HepG2 (cell line): ENCODE results near the gene PRICKLE2. TPM values are rescaled to one million over a fixed set of nuclear protein-coding genes. Genes with fewer than 3 reads are reported as not detected.

ENCODE experiments used
- ATAC-seq: fragments of 200-7000 bp; cut with Tn5 transposase; 3 replicates; pipeline ENCODE4 v1.9.1; 2020; ENCODE audit warnings: mild to moderate bottlenecking, moderate library complexity
- BruUV-seq: library from RNA; stranded (reverse); fragments of 400-500 nt; replicated peaks from 2 replicates; lab custom pipeline; 2021; lab: Mats Ljungman, UMichigan
- CTCF ChIA-PET: fragments of 300-600 bp; formaldehyde crosslinking; extraction: SDS; loops from one replicate; lab custom pipeline; 2021; ENCODE audit warnings: low total read pairs, inconsistent platforms, low intra/inter-chr PET ratio; lab: Yijun Ruan, JAX
- POLR2A ChIA-PET: fragments of 350-600 bp; sonication (Branson Sonifier 250); formaldehyde crosslinking; loops from one replicate; lab custom pipeline; 2020; ENCODE audit warnings: antibody characterized with exemption, inconsistent platforms; lab: Yijun Ruan, JAX
- DNase-seq: peaks from one replicate; pipeline ENCODE4 v3.0.0-alpha.2; 2015; ENCODE audit warnings: low spot score
- FAIRE-seq: peaks from 3 replicates; lab custom pipeline; 2011; peaks lifted over from hg19 to GRCh38; lab: Jason Lieb, UNC
- H2AFZ ChIP-seq: one replicate; pipeline ENCODE4 v1.6.1; 2011; ENCODE audit warnings: low read length, inconsistent platforms
- H3K27ac ChIP-seq: fragments of 300-600 bp; 3 replicates; pipeline ENCODE4 v1.8.0; 2011; ENCODE audit warnings: mixed run types, mild to moderate bottlenecking, mixed read lengths, low read length, inconsistent platforms; ENCODE audit not compliant: insufficient read depth; ENCODE audit errors: extremely low read length
- H3K27me3 ChIP-seq, 2 experiments: fragments of 200-600 bp in 1 of 2; 2 replicates in 1 of 2; 3 replicates in 1 of 2; pipeline versions ENCODE4 v1.6.0 to v1.8.0; 2011; ENCODE audit warnings: low read length in 2 of 2, mild to moderate bottlenecking in 2 of 2, moderate library complexity in 2 of 2, inconsistent platforms in 1 of 2; ENCODE audit not compliant: insufficient read depth in 2 of 2, control insufficient read depth in 1 of 2
- H3K36me3 ChIP-seq, 2 experiments: fragments of 200-600 bp in 1 of 2; replicated peaks in 1 of 2; 2 replicates in 1 of 2; 3 replicates in 1 of 2; pipeline versions ENCODE4 v1.5.1 to v1.8.0; 2011; ENCODE audit warnings: low read length in 2 of 2, inconsistent platforms in 1 of 2; ENCODE audit not compliant: insufficient read depth in 2 of 2, control insufficient read depth in 1 of 2
- H3K4me1 ChIP-seq: 2 replicates; pipeline ENCODE4 v1.5.1; 2012; ENCODE audit warnings: low read length, inconsistent platforms; ENCODE audit not compliant: insufficient read depth
- H3K4me2 ChIP-seq: 2 replicates; pipeline ENCODE4 v1.6.0; 2011; ENCODE audit warnings: low read depth, low read length, inconsistent platforms
- H3K4me3 ChIP-seq, 3 experiments: fragments of 200-600 bp in 1 of 3; sonication (generic), shearing (Covaris generic) in 1 of 3; replicated peaks in 1 of 3; 2 replicates each; pipeline ENCODE4 v1.5.1; 2011 to 2016; ENCODE audit warnings: low read length in 3 of 3, inconsistent platforms in 2 of 3, low read depth in 2 of 3, mild to moderate bottlenecking in 2 of 3, control low read depth in 1 of 3, mixed read lengths in 1 of 3; ENCODE audit not compliant: insufficient read depth in 1 of 3
- H3K79me2 ChIP-seq: one replicate; pipeline ENCODE4 v1.6.1; 2011; ENCODE audit warnings: low read length, inconsistent platforms; ENCODE audit not compliant: insufficient read depth
- H3K9ac ChIP-seq: 2 replicates; pipeline ENCODE4 v1.6.0; 2011; ENCODE audit warnings: mild to moderate bottlenecking, low read depth, low read length, inconsistent platforms; ENCODE audit not compliant: insufficient read depth
- H3K9me3 ChIP-seq: 2 replicates; pipeline ENCODE4 v1.5.1; 2012; ENCODE audit warnings: mild to moderate bottlenecking, low read length
- H4K20me1 ChIP-seq: 2 replicates; pipeline ENCODE4 v1.6.0; 2011; ENCODE audit warnings: inconsistent platforms, mild to moderate bottlenecking, low read length, moderate library complexity; ENCODE audit not compliant: insufficient read depth
- CREB3 ChIP-seq: sonication (generic); formaldehyde crosslinking; IDR thresholded peaks from 2 replicates; pipeline ENCODE4 v1.5.0; 2020; ENCODE audit warnings: missing genetic modification reagents
- HNF4A ChIP-seq: sonication (generic); formaldehyde crosslinking; IDR thresholded peaks from 2 replicates; pipeline ENCODE4 v1.4.0; 2020; ENCODE audit warnings: missing genetic modification reagents
- NFE2L1 ChIP-seq: sonication (generic); formaldehyde crosslinking; IDR thresholded peaks from 2 replicates; pipeline ENCODE4 v1.4.0; 2020; ENCODE audit warnings: missing genetic modification reagents, mild to moderate bottlenecking, borderline replicate concordance
- RELA ChIP-seq: sonication (generic); formaldehyde crosslinking; IDR thresholded peaks from 2 replicates; pipeline ENCODE4 v1.4.0; 2020; ENCODE audit warnings: missing genetic modification reagents
- SETDB1 ChIP-seq: sonication (generic); formaldehyde crosslinking; IDR thresholded peaks from 2 replicates; pipeline ENCODE4 v1.5.1; 2020; ENCODE audit warnings: missing genetic modification reagents, mild to moderate bottlenecking, borderline replicate concordance
- SP1 ChIP-seq, 2 experiments: fragments of 450-650 bp in 1 of 2; sonication (generic) in 1 of 2; formaldehyde crosslinking in 1 of 2; IDR thresholded peaks; 2 replicates each; pipeline versions ENCODE4 v1.4.0 to v1.6.1; 2016 to 2020; ENCODE audit warnings: missing genetic modification reagents in 1 of 2
- ZNF205 ChIP-seq: IDR thresholded peaks from 2 replicates; pipeline ENCODE4 v1.6.1; 2018; ENCODE audit warnings: missing biosample characterization, missing genetic modification reagents
- WGBS: methylation state at CpG from one replicate; pipeline ENCODE4 v1.1.6; 2017; ENCODE audit warnings: low lambda C conversion rate; 5-methylcytosine and 5-hydroxymethylcytosine counted together
- in situ Hi-C: cut with HindIII; loops from 2 replicates; pipeline ENCODE4 v1.10.0; 2017; ENCODE audit warnings: low pct_unique_long_range_greater_than_20kb; ENCODE audit not compliant: extremely low pct_ligation_motif_present
- intact Hi-C: fragments of 100-400 bp; cut with micrococcal nuclease; formaldehyde crosslinking; loops from one replicate; pipeline ENCODE4 v1.10.0; 2022; ENCODE audit not compliant: unreplicated experiment
- polyA plus RNA-seq, 8 experiments: library from polyadenylated mRNA; depleted of rRNA in 3 of 8; stranded (reverse) in 7 of 8; unstranded in 1 of 8; fragments of >200 nt; fragmentation: Illumina TruSeq in 4 of 8; extraction: Trizol in 4 of 8; gene quantifications; 2 replicates each; pipeline versions ENCODE4 v1.2.1 to v1.2.3, GENCODE V29; 2011 to 2016; ENCODE audit warnings: low read depth in 4 of 8, missing spikeins in 1 of 8, mixed read lengths in 1 of 8; ENCODE audit not compliant: insufficient read depth in 1 of 8
- total RNA-seq, 5 experiments: library from RNA; depleted of rRNA; stranded (reverse); fragments of >200 nt; fragmentation: Illumina TruSeq; extraction: Trizol; gene quantifications; 2 replicates each; pipeline ENCODE4 v1.2.3, GENCODE V29; 2016; ENCODE audit warnings: low read depth in 1 of 5
- TF ChIP-seq, protein P1 (sequence below): sonication (generic); formaldehyde crosslinking; IDR thresholded peaks from 2 replicates; pipeline ENCODE4 v1.5.0; 2020; ENCODE audit warnings: mild to moderate bottlenecking, missing genetic modification reagents

Gene PRICKLE2
- total and polyA plus RNA-seq, 2 of the 13 experiments (the other 11 are each of a cell fraction or from before 2014, with no cell fraction given) = 0.01 to 0.07 TPM

GRCh38 chr3:64083575-64083974, 141.7 kb downstream of the PRICKLE2 start:
- TF ChIP-seq NFE2L1 = no peak
- TF ChIP-seq SETDB1 (CRISPR knock-in tag) = no peak
- no peak for TF ChIP-seq RELA (CRISPR knock-in tag)
- TF ChIP-seq ZNF205 (CRISPR knock-in tag) = no peak
- no peak for TF ChIP-seq SP1 (IDR thresholded peaks at IDR 0.05)
- TF ChIP-seq SP1 (CRISPR knock-in tag; IDR thresholded peaks at IDR 0.05) = no peak
- no peak for TF ChIP-seq CREB3
- TF ChIP-seq HNF4A (CRISPR knock-in tag) = no peak
- TF ChIP-seq, protein P1, sequence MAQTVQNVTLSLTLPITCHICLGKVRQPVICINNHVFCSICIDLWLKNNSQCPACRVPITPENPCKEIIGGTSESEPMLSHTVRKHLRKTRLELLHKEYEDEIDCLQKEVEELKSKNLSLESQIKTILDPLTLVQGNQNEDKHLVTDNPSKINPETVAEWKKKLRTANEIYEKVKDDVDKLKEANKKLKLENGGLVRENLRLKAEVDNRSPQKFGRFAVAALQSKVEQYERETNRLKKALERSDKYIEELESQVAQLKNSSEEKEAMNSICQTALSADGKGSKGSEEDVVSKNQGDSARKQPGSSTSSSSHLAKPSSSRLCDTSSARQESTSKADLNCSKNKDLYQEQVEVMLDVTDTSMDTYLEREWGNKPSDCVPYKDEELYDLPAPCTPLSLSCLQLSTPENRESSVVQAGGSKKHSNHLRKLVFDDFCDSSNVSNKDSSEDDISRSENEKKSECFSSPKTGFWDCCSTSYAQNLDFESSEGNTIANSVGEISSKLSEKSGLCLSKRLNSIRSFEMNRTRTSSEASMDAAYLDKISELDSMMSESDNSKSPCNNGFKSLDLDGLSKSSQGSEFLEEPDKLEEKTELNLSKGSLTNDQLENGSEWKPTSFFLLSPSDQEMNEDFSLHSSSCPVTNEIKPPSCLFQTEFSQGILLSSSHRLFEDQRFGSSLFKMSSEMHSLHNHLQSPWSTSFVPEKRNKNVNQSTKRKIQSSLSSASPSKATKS (CRISPR knock-in tag) = no peak
- no peaks in the 10 kb centered on the region for H3K36me3 ChIP-seq
- H3K4me2 ChIP-seq = no peak overlapping the region
- CTCF ChIA-PET = no interaction called here
- H3K9me3 ChIP-seq = no peaks in the 10 kb centered on the region
- ATAC-seq (no peak), DNase-seq (no peak), FAIRE-seq (no peak)
- H3K9ac ChIP-seq = no peak overlapping the region
- no peak overlapping the region for H3K27ac ChIP-seq
- POLR2A ChIA-PET = no interaction called here
- WGBS = 39% methylated on average over 3 of the region's 3 CpGs
- in situ Hi-C loops (no loop called here), intact Hi-C loops (no loop called here)
- H3K4me1 ChIP-seq = peaks cover 9% of the 10 kb centered on the region
- no peaks in the 10 kb centered on the region for H4K20me1 ChIP-seq
- H3K79me2 ChIP-seq = no peaks in the 10 kb centered on the region
- BruUV-seq = no TSS peak
- H3K27me3 ChIP-seq = no peaks in the 10 kb centered on the region; a peak in 1 of 5 replicates
- H2AFZ ChIP-seq = no peak overlapping the region
- H3K4me3 ChIP-seq = no peak overlapping the region
